ACC112 (cell line): Measurements from ENCODE around the gene SGIP1.

ENCODE experiments used
- H2AFZ ChIP-seq: fragments of 200-600 bp; sonication (generic); one replicate; pipeline ENCODE4 v1.6.0; 2017; ENCODE audit warnings: antibody characterized with exemption, low read length; ENCODE audit not compliant: unreplicated experiment
- H3K27ac ChIP-seq: fragments of 200-600 bp; sonication (generic); 2 replicates; pipeline ENCODE4 v1.5.1; 2014; ENCODE audit warnings: low read depth, mild to moderate bottlenecking, antibody characterized with exemption, low read length, moderate library complexity
- H3K27me3 ChIP-seq: fragments of 200-600 bp; sonication (generic); 2 replicates; pipeline ENCODE4 v1.6.1; 2014; ENCODE audit warnings: mild to moderate bottlenecking, antibody characterized with exemption, low read length, moderate library complexity, mixed read lengths; ENCODE audit not compliant: insufficient read depth
- H3K36me3 ChIP-seq: fragments of 200-600 bp; sonication (generic); 2 replicates; pipeline ENCODE4 v1.6.1; 2016; ENCODE audit warnings: mild to moderate bottlenecking, antibody characterized with exemption, low read length, moderate library complexity, mixed read lengths; ENCODE audit not compliant: insufficient read depth
- H3K4me1 ChIP-seq: fragments of 200-600 bp; sonication (generic); one replicate; pipeline ENCODE4 v1.6.1; 2016; ENCODE audit warnings: low read length, mixed read lengths; ENCODE audit not compliant: insufficient read depth, unreplicated experiment, control insufficient read depth
- H3K4me3 ChIP-seq: fragments of 200-600 bp; sonication (generic); 2 replicates; pipeline ENCODE4 v1.5.1; 2014; ENCODE audit warnings: mild to moderate bottlenecking, low read depth, low read length
- H3K79me2 ChIP-seq: fragments of 200-600 bp; sonication (generic); one replicate; pipeline ENCODE4 v1.6.0; 2016; ENCODE audit warnings: low read length; ENCODE audit not compliant: control insufficient read depth, unreplicated experiment, insufficient read depth

SGIP1 gene

GRCh38 chr1:66637146-66637545 is 103.2 kb downstream of the SGIP1 start:
- no peaks in the 10 kb centered on the region for H3K79me2 ChIP-seq
- no peak overlapping the region for H2AFZ ChIP-seq
- H3K36me3 ChIP-seq, result no peaks in the 10 kb centered on the region
- H3K27ac ChIP-seq, result no peak overlapping the region
- no peaks in the 10 kb centered on the region for H3K4me1 ChIP-seq
- no peaks in the 10 kb centered on the region for H3K27me3 ChIP-seq
- H3K4me3 ChIP-seq, result no peak overlapping the region

GRCh38 chr1:66641891-66642473 is 108.0 kb downstream of the SGIP1 start:
- H3K27ac ChIP-seq, result no peak overlapping the region
- no peaks in the 10 kb centered on the region for H3K4me1 ChIP-seq
- no peak overlapping the region for H2AFZ ChIP-seq
- H3K4me3 ChIP-seq, result no peak overlapping the region
- H3K79me2 ChIP-seq, result no peaks in the 10 kb centered on the region
- H3K27me3 ChIP-seq, result no peaks in the 10 kb centered on the region
- H3K36me3 ChIP-seq, result no peaks in the 10 kb centered on the region

GRCh38 chr1:66642992-66643391 is 109.0 kb downstream of the SGIP1 start:
- H3K4me1 ChIP-seq, result no peaks in the 10 kb centered on the region
- H3K27ac ChIP-seq, result no peak overlapping the region
- no peak overlapping the region for H3K4me3 ChIP-seq
- H3K36me3 ChIP-seq, result no peaks in the 10 kb centered on the region
- H3K27me3 ChIP-seq, result no peaks in the 10 kb centered on the region
- no peak overlapping the region for H2AFZ ChIP-seq
- no peaks in the 10 kb centered on the region for H3K79me2 ChIP-seq

DNA sequence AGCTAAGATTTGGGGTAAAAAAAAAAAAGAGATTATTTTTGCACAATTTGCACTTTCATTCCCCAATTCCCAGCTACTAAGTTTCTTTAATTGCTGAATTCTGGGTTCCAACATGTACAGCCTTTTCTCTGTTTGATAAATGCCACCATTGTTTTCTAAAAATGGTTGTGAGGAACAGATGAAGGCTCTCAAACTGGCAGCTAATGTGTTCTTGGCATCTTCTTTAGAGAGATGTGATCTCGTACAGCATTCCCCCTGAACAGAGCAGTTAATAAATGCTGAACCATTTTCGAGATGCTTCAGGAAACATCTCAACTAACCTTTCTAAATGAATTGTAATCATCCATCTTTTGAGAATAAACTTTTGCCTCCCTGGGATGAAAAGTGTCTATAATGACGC is 110.4 kb downstream of the SGIP1 start:
- Histone ChIP-seq H3K27me3 (no peaks in the 10 kb centered on the region), H3K27ac (no peak overlapping the region), H3K79me2 (no peaks in the 10 kb centered on the region), H3K36me3 (no peaks in the 10 kb centered on the region), H3K4me1 (no peaks in the 10 kb centered on the region), H2AFZ (no peak overlapping the region), H3K4me3 (no peak overlapping the region)

GRCh38 chr1:66648901-66649595 is 115.1 kb downstream of the SGIP1 start:
- H2AFZ ChIP-seq, result no peak overlapping the region
- no peaks in the 10 kb centered on the region for H3K27me3 ChIP-seq
- H3K79me2 ChIP-seq, result no peaks in the 10 kb centered on the region
- H3K36me3 ChIP-seq, result no peaks in the 10 kb centered on the region
- H3K27ac ChIP-seq, result no peak overlapping the region
- no peak overlapping the region for H3K4me3 ChIP-seq
- no peaks in the 10 kb centered on the region for H3K4me1 ChIP-seq

DNA sequence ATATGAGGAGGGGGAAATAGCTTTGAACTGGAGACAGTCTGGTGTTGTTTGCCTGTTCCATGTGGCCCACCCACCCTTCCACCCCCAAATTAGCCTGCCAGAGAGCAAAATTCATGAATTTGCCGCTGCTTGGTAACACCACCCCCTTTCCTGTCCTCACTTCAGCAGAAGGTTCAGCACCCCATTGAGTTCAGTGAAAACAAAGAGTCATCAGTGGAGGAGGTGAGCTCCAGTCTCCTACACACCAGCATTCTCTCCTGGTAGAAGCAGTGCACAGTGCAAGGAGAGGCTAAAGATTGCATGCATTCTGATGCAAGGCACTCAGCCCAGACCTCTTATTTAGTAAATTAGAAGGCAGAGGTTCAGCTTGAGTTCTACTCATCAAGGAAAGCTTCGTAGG is 118.6 kb downstream of the SGIP1 start:
- Histone ChIP-seq H3K27me3 (no peaks in the 10 kb centered on the region), H3K79me2 (no peaks in the 10 kb centered on the region), H3K27ac (no peak overlapping the region), H2AFZ (no peak overlapping the region), H3K36me3 (no peaks in the 10 kb centered on the region), H3K4me1 (no peaks in the 10 kb centered on the region), H3K4me3 (no peak overlapping the region)

GRCh38 chr1:66654643-66655042 is 120.7 kb downstream of the SGIP1 start:
- H3K4me3 ChIP-seq, result no peak overlapping the region
- H3K27me3 ChIP-seq, result no peaks in the 10 kb centered on the region
- H3K79me2 ChIP-seq, result no peaks in the 10 kb centered on the region
- no peaks in the 10 kb centered on the region for H3K4me1 ChIP-seq
- no peak overlapping the region for H3K27ac ChIP-seq
- no peak overlapping the region for H2AFZ ChIP-seq
- H3K36me3 ChIP-seq, result no peaks in the 10 kb centered on the region

DNA sequence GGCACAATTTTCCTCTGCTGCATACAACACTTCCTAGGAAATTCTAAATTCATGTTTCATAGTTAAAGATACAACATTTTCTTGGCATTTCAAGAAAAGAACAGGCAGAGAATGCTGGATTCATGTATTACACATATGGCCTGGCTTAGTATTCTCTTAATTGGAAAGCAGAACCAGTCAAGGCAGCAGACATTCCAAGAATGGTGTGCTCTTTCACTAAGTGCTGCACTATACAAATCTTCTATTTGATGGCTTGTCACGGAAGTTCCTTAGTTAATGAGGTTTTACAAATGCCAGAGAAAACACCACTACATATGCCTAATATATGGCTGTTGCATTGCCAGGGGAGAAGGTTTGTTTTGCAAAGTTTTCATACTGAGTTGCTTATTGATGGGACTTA is 137.5 kb downstream of the SGIP1 start:
- Histone ChIP-seq H3K4me1 (peaks cover 3% of the 10 kb centered on the region), H3K4me3 (no peak overlapping the region)

GRCh38 chr1:66676613-66677298 is 142.8 kb downstream of the SGIP1 start:
- peak overlapping the region; percentile 54 for H3K27ac ChIP-seq
- H3K4me1 ChIP-seq, result peaks cover 22% of the 10 kb centered on the region
- no peaks in the 10 kb centered on the region for H3K79me2 ChIP-seq
- no peak overlapping the region for H3K4me3 ChIP-seq
- no peaks in the 10 kb centered on the region for H3K27me3 ChIP-seq
- H3K36me3 ChIP-seq, result no peaks in the 10 kb centered on the region
- no peak overlapping the region for H2AFZ ChIP-seq

More for the DNA sequence above, 137.5 kb downstream of the SGIP1 start:
- Histone ChIP-seq H3K36me3 (no peaks in the 10 kb centered on the region), H3K79me2 (no peaks in the 10 kb centered on the region), H3K27me3 (no peaks in the 10 kb centered on the region), H3K27ac (no peak overlapping the region), H2AFZ (no peak overlapping the region)

- Histone ChIP-seq H3K27me3 (no peaks in the 10 kb centered on the region), H2AFZ (no peak overlapping the region), H3K4me3 (no peak overlapping the region), H3K79me2 (no peaks in the 10 kb centered on the region), H3K4me1 (peaks cover 24% of the 10 kb centered on the region), H3K36me3 (no peaks in the 10 kb centered on the region), H3K27ac (no peak overlapping the region)
Observed at GRCh38 chr1:66678146-66678545, 144.2 kb downstream of the SGIP1 start.

- H3K79me2 ChIP-seq, result no peaks in the 10 kb centered on the region
- no peaks in the 10 kb centered on the region for H3K27me3 ChIP-seq
- no peak overlapping the region for H2AFZ ChIP-seq
- H3K4me3 ChIP-seq, result no peak overlapping the region
- H3K4me1 ChIP-seq, result peaks cover 24% of the 10 kb centered on the region
- no peaks in the 10 kb centered on the region for H3K36me3 ChIP-seq
- H3K27ac ChIP-seq, result no peak overlapping the region
Observed at GRCh38 chr1:66679140-66679539, 145.2 kb downstream of the SGIP1 start.
